AG04450 (cell line): ENCODE measurements around the gene C1QTNF5. TPM values are rescaled to one million over a fixed set of nuclear protein-coding genes. Genes with fewer than 3 reads are reported as not detected.

Experiments
- CTCF ChIA-PET: fragments of 300-600, 350-600 bp; formaldehyde crosslinking; extraction: SDS; loops from one replicate; lab custom pipeline; 2022; ENCODE audit warnings: antibody characterized with exemption, inconsistent platforms; lab: Charles Lee
- POLR2A ChIA-PET: fragments of 350-600 bp; formaldehyde crosslinking; extraction: SDS; loops from one replicate; lab custom pipeline; 2021; ENCODE audit warnings: antibody characterized with exemption, inconsistent platforms; lab: Yijun Ruan, JAX
- DNase-seq: peaks from one replicate; pipeline ENCODE4 v3.0.0-alpha.2; 2011; ENCODE audit warnings: low read depth, low spot score
- H3K27ac ChIP-seq: one replicate; pipeline ENCODE4 v1.5.1; 2012; ENCODE audit warnings: low read depth, low read length, control low read depth
- H3K27me3 ChIP-seq: one replicate; pipeline ENCODE4 v1.6.0; 2012; ENCODE audit warnings: low read length; ENCODE audit not compliant: control insufficient read depth, insufficient read depth
- H3K4me3 ChIP-seq: 2 replicates; pipeline ENCODE4 v1.5.1; 2011; ENCODE audit warnings: mild to moderate bottlenecking, low read depth, low read length, control low read depth
- H3K9me3 ChIP-seq: 2 replicates; pipeline ENCODE4 v1.5.1; 2012; ENCODE audit warnings: low read length; ENCODE audit not compliant: control insufficient read depth, insufficient read depth
- polyA plus RNA-seq: library from polyadenylated mRNA; depleted of rRNA; stranded (reverse); fragments of >200 nt; gene quantifications from 2 replicates; pipeline ENCODE4 v1.2.3, GENCODE V29; 2011
- TF ChIP-seq, protein P1 (sequence below): IDR thresholded peaks from 2 replicates; pipeline ENCODE4 v1.5.1; 2011; ENCODE audit warnings: low read depth, low read length, control low read depth, inconsistent platforms

The C1QTNF5 gene
- polyA plus RNA-seq, 1 experiment, result 8.3 TPM

- ChIA-PET CTCF (interaction anchor here (0.6 to 4.1 kb wide), 8 partner anchors 8 to 163 kb away, joined by 3 to 37 read pairs (median 8); partner anchors contain the start of genes CBL and USP2), POLR2A (interaction anchor here (0.9 kb wide), 1 partner anchor 31 kb away, joined by 14 read pairs; no protein-coding TSS in a partner anchor)
- TF ChIP-seq, protein P1, sequence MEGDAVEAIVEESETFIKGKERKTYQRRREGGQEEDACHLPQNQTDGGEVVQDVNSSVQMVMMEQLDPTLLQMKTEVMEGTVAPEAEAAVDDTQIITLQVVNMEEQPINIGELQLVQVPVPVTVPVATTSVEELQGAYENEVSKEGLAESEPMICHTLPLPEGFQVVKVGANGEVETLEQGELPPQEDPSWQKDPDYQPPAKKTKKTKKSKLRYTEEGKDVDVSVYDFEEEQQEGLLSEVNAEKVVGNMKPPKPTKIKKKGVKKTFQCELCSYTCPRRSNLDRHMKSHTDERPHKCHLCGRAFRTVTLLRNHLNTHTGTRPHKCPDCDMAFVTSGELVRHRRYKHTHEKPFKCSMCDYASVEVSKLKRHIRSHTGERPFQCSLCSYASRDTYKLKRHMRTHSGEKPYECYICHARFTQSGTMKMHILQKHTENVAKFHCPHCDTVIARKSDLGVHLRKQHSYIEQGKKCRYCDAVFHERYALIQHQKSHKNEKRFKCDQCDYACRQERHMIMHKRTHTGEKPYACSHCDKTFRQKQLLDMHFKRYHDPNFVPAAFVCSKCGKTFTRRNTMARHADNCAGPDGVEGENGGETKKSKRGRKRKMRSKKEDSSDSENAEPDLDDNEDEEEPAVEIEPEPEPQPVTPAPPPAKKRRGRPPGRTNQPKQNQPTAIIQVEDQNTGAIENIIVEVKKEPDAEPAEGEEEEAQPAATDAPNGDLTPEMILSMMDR, result no peak
- peaks cover 17% of the 10 kb centered on the region for H3K27me3 ChIP-seq
- no peaks in the 10 kb centered on the region for H3K9me3 ChIP-seq
- no peak for DNase-seq
- no peak overlapping the region for H3K27ac ChIP-seq
- no peak overlapping the region for H3K4me3 ChIP-seq
Observed at GRCh38 chr11:119369132-119369925, 28.6 kb upstream of the C1QTNF5 start.

GRCh38 chr11:119368121-119369034 is 27.7 kb upstream of the C1QTNF5 start:
- DNase-seq, result no peak
- H3K9me3 ChIP-seq, result no peaks in the 10 kb centered on the region; the same call in 1 of the 2 replicates
- ChIA-PET CTCF (interaction anchor here (0.6 to 4.1 kb wide), 8 partner anchors 12 to 162 kb away, joined by 3 to 37 read pairs (median 8); partner anchors contain the start of genes CBL and USP2), POLR2A (interaction anchor here (0.9 to 1.6 kb wide), 2 partner anchors 30 to 54 kb away, joined by 4 to 14 read pairs; no protein-coding TSS in a partner anchor)
- H3K27me3 ChIP-seq, result peaks cover 22% of the 10 kb centered on the region
- H3K4me3 ChIP-seq, result no peak overlapping the region
- no peak overlapping the region for H3K27ac ChIP-seq
- TF ChIP-seq, protein P1, result no peak

DNA sequence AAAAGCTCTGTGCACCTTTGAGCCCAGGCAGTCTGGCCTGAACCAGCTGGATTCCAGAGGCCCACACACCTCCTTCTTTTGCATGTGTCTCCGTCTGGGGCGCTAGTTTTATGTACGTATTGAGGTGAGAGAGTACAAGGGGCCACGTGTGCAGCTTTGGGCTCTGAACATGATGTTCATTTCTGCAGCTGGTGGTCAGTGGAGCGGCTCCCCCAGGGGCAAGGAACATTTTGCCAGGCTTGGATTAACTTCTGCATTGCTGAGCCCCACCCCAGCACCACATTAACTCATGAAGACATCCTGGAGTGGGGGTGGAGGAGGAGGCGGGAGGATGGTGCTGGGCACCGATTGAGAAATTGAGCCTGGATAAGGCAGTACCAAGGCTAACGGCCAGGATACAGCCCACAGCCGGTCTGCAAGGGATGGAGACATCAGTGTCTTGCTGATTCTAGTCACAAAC is 27.0 kb upstream of the C1QTNF5 start:
- Histone ChIP-seq H3K27ac (no peak overlapping the region), H3K27me3 (peaks cover 26% of the 10 kb centered on the region), H3K4me3 (no peak overlapping the region), H3K9me3 (no peaks in the 10 kb centered on the region; the same call in 1 of the 2 replicates)
- no peak for DNase-seq
- TF ChIP-seq, protein P1, result no peak
- ChIA-PET POLR2A (interaction anchor here (1.6 kb wide), 1 partner anchor 55 kb away, joined by 4 read pairs; no protein-coding TSS in a partner anchor), CTCF (interaction anchor here (0.9 to 4.1 kb wide), 7 partner anchors 8 to 112 kb away, joined by 3 to 37 read pairs (median 12); no protein-coding TSS in a partner anchor)

GRCh38 chr11:119366690-119367620 is 26.3 kb upstream of the C1QTNF5 start:
- Histone ChIP-seq H3K27me3 (peaks cover 26% of the 10 kb centered on the region), H3K27ac (no peak overlapping the region), H3K4me3 (no peak overlapping the region), H3K9me3 (no peaks in the 10 kb centered on the region; the same call in 1 of the 2 replicates)
- TF ChIP-seq, protein P1, result no peak
- no peak for DNase-seq
- POLR2A ChIA-PET, result interaction anchor here (1.6 kb wide), 1 partner anchor 55 kb away, joined by 4 read pairs; no protein-coding TSS in a partner anchor
- CTCF ChIA-PET, result interaction anchor here (0.9 to 4.1 kb wide), 5 partner anchors 9 to 43 kb away, joined by 4 to 37 read pairs (median 12); no protein-coding TSS in a partner anchor
